Muscle of arm (tissue), 12 donors: ENCODE data around the gene SCYGR2. TPM values are rescaled to one million over a fixed set of nuclear protein-coding genes. Genes with fewer than 3 reads are reported as not detected.

Source experiments
- DNase-seq: peaks from one replicate; pipeline ENCODE4 v3.0.0-alpha.2; 2013
- polyA plus RNA-seq, 12 donors: library from polyadenylated mRNA; unstranded; fragments of 120-200 nt; gene quantifications; one replicate each; pipeline ENCODE4 v1.2.1, GENCODE V29; 2013; ENCODE audit not compliant: insufficient read length in 12 of 12

Gene SCYGR2
- polyA plus RNA-seq, 12 donors: not detected

- DNase-seq: no peak
Measured at GRCh38 chr2:227612546-227613271, 14.0 kb downstream of the SCYGR2 start.

- no peak for DNase-seq
Measured at GRCh38 chr2:227613272-227613660, 14.6 kb downstream of the SCYGR2 start.

GRCh38 chr2:227614246-227614645, 15.6 kb downstream of the SCYGR2 start:
- no peak for DNase-seq

- no peak for DNase-seq
Measured at GRCh38 chr2:227614740-227615139, 16.0 kb downstream of the SCYGR2 start, which contains the start of gene SCYGR3. TSS of gene SCYGR3 (minus strand) at chr2:227614840. CDS start at chr2:227614840, 0 bp downstream.

- no peak for DNase-seq
Measured at GRCh38 chr2:227615181-227615580, 16.5 kb downstream of the SCYGR2 start.

GRCh38 chr2:227615906-227616305, 17.2 kb downstream of the SCYGR2 start:
- DNase-seq: no peak

- DNase-seq: no peak
Measured at GRCh38 chr2:227616631-227617030, 17.9 kb downstream of the SCYGR2 start.

GRCh38 chr2:227617316-227618230, 18.9 kb downstream of the SCYGR2 start, which contains the start of gene SCYGR4:
TSS of gene SCYGR4 (plus strand) at chr2:227617498. CDS start at chr2:227617498, 0 bp downstream.
- DNase-seq: peak; percentile 14

GRCh38 chr2:227623226-227623625, 24.5 kb downstream of the SCYGR2 start:
- no peak for DNase-seq

GRCh38 chr2:227625420-227625819, 26.7 kb downstream of the SCYGR2 start:
- no peak for DNase-seq

- DNase-seq: no peak
Measured at GRCh38 chr2:227626580-227627151, 28.0 kb downstream of the SCYGR2 start.

- DNase-seq: no peak
Measured at GRCh38 chr2:227627769-227628168, 29.1 kb downstream of the SCYGR2 start.

- no peak for DNase-seq
Measured at GRCh38 chr2:227629435-227629834, 30.7 kb downstream of the SCYGR2 start.

- DNase-seq: no peak
Measured at GRCh38 chr2:227630322-227630721, 31.6 kb downstream of the SCYGR2 start.

- no peak for DNase-seq
Measured at GRCh38 chr2:227632827-227633226, 34.1 kb downstream of the SCYGR2 start.

- DNase-seq: no peak
Measured at GRCh38 chr2:227634201-227634600, 35.5 kb downstream of the SCYGR2 start.

GRCh38 chr2:227642656-227643055, 44.0 kb downstream of the SCYGR2 start:
- no peak for DNase-seq

GRCh38 chr2:227643990-227644551, 45.4 kb downstream of the SCYGR2 start:
- no peak for DNase-seq
